ENCODE measurements around the gene JAK3. TPM values are rescaled to one million over a fixed set of nuclear protein-coding genes. Genes with fewer than 3 reads are reported as not detected.

JAK3 gene
- total RNA-seq, 1 experiment from 2014 or later: not detected

DNA sequence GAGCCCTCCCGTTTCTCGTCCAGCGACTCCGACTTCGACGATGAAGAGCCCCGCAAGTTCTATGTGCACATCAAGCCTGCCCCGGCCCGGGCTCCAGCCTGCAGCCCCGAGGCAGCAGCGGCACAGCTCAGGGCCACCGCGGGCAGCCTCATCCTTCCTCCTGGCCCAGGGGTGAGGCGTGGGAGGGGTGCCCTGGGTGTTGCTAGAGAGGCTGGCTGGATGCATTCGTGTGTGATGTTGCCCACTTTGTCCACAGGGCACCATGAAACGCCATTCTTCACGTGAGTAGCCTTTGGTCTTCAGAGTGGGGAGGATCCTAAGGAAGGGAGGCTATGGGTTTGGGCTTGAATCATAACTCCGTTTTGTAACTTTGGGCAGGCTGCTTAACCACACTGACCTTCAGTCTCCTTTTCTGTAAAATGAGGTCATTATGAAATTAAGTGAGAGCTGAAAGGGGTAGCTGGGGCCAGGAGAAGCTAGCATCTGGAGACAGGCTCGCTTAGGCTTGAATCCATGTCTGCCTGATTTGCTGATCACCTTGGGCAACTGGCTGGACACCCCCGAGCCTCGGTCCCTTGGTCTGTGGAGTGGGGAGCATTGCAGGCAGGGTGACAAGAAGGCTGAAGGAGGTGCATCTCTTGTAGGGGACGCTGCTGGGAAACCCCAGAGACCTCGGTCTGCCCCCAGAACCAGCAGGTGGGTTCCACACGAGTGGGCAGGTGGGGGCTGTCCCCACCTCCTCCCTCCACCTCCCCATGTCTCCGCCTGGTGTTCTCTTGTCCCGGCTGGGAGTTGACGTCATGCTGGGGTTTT is 71.6 kb downstream of the JAK3 start:
- ChIA-PET CTCF (interaction anchor here (0.6 to 2.0 kb wide), 3 partner anchors 10 to 170 kb away, joined by 3 to 5 read pairs (median 3); partner anchors contain the start of gene RPL18A), POLR2A (no interaction called here)
- Histone ChIP-seq H3K4me1 (no peaks in the 10 kb centered on the region), H3K27me3 (replicated peaks; ENCODE audit: control insufficient read depth, insufficient read depth, low read length) (no peaks in the 10 kb centered on the region), H3K9me3 (no peaks in the 10 kb centered on the region), H3K36me3 (ENCODE audit: control insufficient read depth, insufficient read depth, low read length) (no peaks in the 10 kb centered on the region), H3K4me3 (ENCODE audit: low read depth, low read length) (no peak overlapping the region)
- intact Hi-C loops (cut with micrococcal nuclease; ENCODE audit: unreplicated experiment): no loop called here
- no peak for DNase-seq
- TF ChIP-seq, protein P1, sequence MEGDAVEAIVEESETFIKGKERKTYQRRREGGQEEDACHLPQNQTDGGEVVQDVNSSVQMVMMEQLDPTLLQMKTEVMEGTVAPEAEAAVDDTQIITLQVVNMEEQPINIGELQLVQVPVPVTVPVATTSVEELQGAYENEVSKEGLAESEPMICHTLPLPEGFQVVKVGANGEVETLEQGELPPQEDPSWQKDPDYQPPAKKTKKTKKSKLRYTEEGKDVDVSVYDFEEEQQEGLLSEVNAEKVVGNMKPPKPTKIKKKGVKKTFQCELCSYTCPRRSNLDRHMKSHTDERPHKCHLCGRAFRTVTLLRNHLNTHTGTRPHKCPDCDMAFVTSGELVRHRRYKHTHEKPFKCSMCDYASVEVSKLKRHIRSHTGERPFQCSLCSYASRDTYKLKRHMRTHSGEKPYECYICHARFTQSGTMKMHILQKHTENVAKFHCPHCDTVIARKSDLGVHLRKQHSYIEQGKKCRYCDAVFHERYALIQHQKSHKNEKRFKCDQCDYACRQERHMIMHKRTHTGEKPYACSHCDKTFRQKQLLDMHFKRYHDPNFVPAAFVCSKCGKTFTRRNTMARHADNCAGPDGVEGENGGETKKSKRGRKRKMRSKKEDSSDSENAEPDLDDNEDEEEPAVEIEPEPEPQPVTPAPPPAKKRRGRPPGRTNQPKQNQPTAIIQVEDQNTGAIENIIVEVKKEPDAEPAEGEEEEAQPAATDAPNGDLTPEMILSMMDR (IDR thresholded peaks at IDR 0.05; ENCODE audit: insufficient read depth in 1 of 2, low read depth in 1 of 2, low read length in 1 of 2, severe bottlenecking in 1 of 2, unreplicated experiment in 1 of 2): no peak
- H3K4me3 Mint-ChIP-seq (ENCODE audit: unreplicated experiment): no peak overlapping the region
- H3K9me3 Mint-ChIP-seq (ENCODE audit: unreplicated experiment): no peaks in the 10 kb centered on the region
- H3K4me1 Mint-ChIP-seq (ENCODE audit: low read depth, unreplicated experiment): no peaks in the 10 kb centered on the region
- no peak overlapping the region for H3K27ac Mint-ChIP-seq (ENCODE audit: unreplicated experiment)
- H3K27me3 Mint-ChIP-seq (ENCODE audit: insufficient read depth, unreplicated experiment): no peaks in the 10 kb centered on the region
- H3K36me3 Mint-ChIP-seq (ENCODE audit: insufficient read depth, unreplicated experiment): peaks cover 6% of the 10 kb centered on the region
- BruUV-seq (replicated peaks): no TSS peak

DNA sequence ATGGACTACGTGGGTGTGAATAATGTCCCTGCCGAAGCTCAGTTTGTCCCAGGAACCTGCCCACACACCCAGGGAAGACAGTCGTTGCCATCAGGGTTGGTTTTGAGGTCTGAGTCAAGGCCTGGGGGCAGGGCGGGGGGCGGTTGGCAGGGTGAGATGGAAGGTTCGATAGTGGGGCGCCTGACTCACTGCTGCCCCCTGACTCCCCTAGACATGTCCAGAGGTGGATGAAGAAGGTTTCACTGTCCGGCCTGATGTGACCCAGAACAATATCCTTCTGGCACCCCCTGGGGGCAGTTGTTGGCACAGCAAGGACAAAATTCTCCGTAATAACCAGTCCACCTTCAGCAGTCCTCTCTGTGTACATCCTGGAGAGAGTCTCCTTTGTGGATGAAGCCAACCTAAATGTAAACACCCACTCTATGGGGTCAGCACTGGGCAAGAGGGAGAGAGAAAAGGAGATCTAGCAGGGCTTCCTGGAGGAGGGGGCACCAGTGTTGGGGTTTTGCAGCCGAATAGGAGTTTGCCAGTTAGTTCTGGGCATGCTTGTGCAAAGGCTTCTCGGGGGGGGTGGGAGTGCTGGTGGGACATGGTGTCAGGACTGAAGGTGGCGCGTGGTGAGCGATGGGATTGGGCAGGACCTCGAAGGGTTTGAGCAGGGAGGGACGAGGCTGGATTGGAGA is 72.4 kb downstream of the JAK3 start:
- no peak overlapping the region for H3K4me3 Mint-ChIP-seq (ENCODE audit: unreplicated experiment)
- H3K4me3 ChIP-seq (ENCODE audit: low read depth, low read length): no peak overlapping the region
- H3K27me3 Mint-ChIP-seq (ENCODE audit: insufficient read depth, unreplicated experiment): no peaks in the 10 kb centered on the region
- peaks cover 6% of the 10 kb centered on the region for H3K36me3 Mint-ChIP-seq (ENCODE audit: insufficient read depth, unreplicated experiment)
- TF ChIP-seq, protein P1 (IDR thresholded peaks at IDR 0.05; ENCODE audit: insufficient read depth in 1 of 2, low read depth in 1 of 2, low read length in 1 of 2, severe bottlenecking in 1 of 2, unreplicated experiment in 1 of 2): peak; percentile 46 to 66
- peak in 1 of 2 experiments; percentile 64 for DNase-seq
- no peaks in the 10 kb centered on the region for H3K9me3 Mint-ChIP-seq (ENCODE audit: unreplicated experiment)
- H3K9me3 ChIP-seq: no peaks in the 10 kb centered on the region
- CTCF ChIA-PET: interaction anchor here (0.6 to 2.0 kb wide), 6 partner anchors 9 to 429 kb away, joined by 3 to 5 read pairs (median 4); partner anchors contain the start of gene RPL18A
- H3K27me3 ChIP-seq (replicated peaks; ENCODE audit: control insufficient read depth, insufficient read depth, low read length): no peaks in the 10 kb centered on the region
- BruUV-seq (replicated peaks): no TSS peak
- H3K4me1 Mint-ChIP-seq (ENCODE audit: low read depth, unreplicated experiment): no peaks in the 10 kb centered on the region
- no peaks in the 10 kb centered on the region for H3K36me3 ChIP-seq (ENCODE audit: control insufficient read depth, insufficient read depth, low read length)
- no peak overlapping the region for H3K27ac Mint-ChIP-seq (ENCODE audit: unreplicated experiment)
- POLR2A ChIA-PET: no interaction called here
- H3K4me1 ChIP-seq: no peaks in the 10 kb centered on the region
- intact Hi-C loops (cut with micrococcal nuclease; ENCODE audit: unreplicated experiment): no loop called here

Other genes with a start within 250 kb of the JAK3 start
- 0.18 and 0.23 TPM in 2 replicates for gene UNC13A, start 159.6 kb downstream of the JAK3 start, total RNA-seq (2022)
- gene MAP1S, start 128.5 kb downstream of the JAK3 start, total RNA-seq (2022): 51.4 and 58.2 TPM in 2 replicates
- 0.35 and 0.39 TPM in 2 replicates for gene FCHO1, start 96.5 kb downstream of the JAK3 start, total RNA-seq (2022)
- gene B3GNT3, start 52.8 kb downstream of the JAK3 start, total RNA-seq (2022): 2.8 and 4.6 TPM in 2 replicates
- gene INSL3, start 26.5 kb downstream of the JAK3 start, total RNA-seq (2022): not detected in 2 replicates
- 1,599 and 1,686 TPM in 2 replicates for gene RPL18A, start 11.9 kb upstream of the JAK3 start, total RNA-seq (2022)
- 0.43 TPM in 1 of 2 replicates, not detected in the other for gene SLC5A5, start 24.0 kb upstream of the JAK3 start, total RNA-seq (2022)
- gene CCDC124, start 85.0 kb upstream of the JAK3 start, total RNA-seq (2022): 73.3 TPM in 2 replicates
- gene KCNN1, start 119.1 kb upstream of the JAK3 start, total RNA-seq (2022): not detected in 2 replicates
- gene ARRDC2, start 160.2 kb upstream of the JAK3 start, total RNA-seq (2022): 6.0 and 6.5 TPM in 2 replicates
- gene IL12RB1, start 239.0 kb upstream of the JAK3 start, total RNA-seq (2022): not detected in 2 replicates
- gene MAST3, start 249.8 kb upstream of the JAK3 start, total RNA-seq (2022): 8.0 and 8.2 TPM in 2 replicates

All from Caco-2 (cell line).